HG03521 (cell line): ENCODE data around the gene SPC25.

Experiments
- ATAC-seq: cut with Tn5 transposase; IDR thresholded peaks from one replicate; pipeline ENCODE4 v1.9.1; 2021; ENCODE audit warnings: mild to moderate bottlenecking, moderate library complexity; ENCODE audit not compliant: unreplicated experiment

SPC25 gene

DNA sequence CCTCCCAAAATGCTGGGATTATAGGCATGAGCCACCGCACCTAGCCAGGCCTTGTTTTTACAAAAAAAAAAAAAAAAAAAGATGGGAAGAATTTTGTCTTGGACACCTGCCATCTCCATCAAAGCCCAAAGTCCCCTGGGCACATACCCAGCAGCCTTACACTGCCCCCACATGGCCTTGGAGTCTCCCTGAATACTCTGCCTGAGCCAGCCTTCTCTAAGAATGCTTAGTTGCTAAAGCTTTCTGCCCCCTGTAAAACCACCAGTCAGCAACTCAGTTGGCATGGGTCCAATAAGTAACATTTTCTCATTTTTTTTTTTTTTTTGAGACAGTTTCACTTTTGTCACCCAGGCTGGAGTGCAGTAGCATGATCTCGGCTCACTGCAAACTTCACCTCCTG lies 40.6 kb downstream of the SPC25 start:
- no peak for ATAC-seq

DNA sequence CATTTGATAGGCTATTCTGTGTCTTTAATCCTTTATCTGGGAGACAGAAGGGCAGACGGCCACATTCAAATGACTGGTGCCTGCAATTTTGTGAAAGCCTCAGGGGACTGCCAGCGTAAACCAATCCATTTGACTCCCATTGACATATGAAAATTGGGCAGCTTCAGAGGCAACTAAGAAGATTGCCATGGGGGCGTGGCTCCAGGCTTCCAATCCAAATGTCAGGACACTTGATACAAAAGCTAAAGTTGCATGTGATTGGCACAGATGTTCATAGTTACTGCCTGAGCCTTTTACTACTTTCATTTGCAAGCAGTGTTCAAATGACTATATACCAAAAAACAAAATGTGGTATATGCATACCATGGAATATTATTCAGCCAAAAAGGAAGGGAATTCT lies 42.0 kb downstream of the SPC25 start:
- ATAC-seq, result no peak

DNA sequence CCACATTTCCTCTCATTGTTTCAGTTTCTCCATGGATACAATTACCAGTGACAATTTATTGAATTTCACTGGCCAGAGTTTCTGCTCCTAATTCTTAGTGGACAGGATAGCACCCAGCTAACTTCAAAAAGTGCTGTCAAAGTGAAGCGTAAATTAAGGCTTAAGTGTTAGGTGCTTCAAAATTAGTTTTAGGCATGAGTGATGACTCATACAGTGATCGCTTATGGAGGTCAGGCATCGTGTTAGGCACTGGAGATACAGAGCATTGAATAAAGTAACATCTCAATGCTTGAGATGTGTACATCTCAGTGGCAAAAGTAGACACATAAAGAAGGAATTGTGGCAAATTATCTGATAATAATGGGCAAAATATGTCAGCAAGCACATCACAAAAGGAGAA lies 47.0 kb downstream of the SPC25 start:
- ATAC-seq, result no peak

DNA sequence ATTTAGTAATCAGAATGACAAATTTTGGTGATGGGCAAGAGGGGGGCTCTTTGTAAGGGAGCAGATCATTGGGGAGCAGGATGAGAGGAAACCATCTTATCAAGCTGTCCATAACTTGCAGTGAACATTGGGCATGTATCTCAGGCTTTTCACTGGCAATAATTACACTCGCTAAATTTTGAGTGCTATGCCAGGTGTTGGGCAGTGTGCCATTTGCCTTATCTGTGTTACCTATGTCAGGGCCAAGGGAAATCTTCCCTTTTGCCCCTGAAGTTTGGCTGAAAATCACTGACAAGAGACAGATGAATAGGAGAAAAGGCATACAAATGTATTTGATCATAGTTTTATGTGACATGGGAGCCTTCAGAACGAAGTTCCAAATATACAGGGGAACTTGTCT lies 48.8 kb downstream of the SPC25 start:
- ATAC-seq, result no peak

DNA sequence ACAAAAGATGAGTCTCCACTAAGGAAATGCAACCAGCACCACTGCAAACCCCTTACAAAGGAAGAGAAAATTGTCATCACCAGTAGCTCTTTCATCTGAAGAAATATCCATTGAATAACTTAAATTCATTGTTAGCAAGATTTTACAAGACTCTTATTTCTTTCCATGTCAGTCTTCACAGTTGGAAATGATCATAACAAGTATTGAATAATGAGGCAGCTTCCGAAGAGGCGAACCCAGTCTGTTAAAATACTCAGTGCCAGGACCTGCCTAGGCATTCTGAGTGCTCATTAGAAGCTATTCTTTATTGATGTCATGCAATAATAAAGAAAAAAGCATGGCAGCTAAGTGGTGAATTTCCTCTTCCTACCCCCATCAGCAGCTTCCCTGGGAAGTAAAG lies 54.3 kb downstream of the SPC25 start:
- ATAC-seq, result no peak

DNA sequence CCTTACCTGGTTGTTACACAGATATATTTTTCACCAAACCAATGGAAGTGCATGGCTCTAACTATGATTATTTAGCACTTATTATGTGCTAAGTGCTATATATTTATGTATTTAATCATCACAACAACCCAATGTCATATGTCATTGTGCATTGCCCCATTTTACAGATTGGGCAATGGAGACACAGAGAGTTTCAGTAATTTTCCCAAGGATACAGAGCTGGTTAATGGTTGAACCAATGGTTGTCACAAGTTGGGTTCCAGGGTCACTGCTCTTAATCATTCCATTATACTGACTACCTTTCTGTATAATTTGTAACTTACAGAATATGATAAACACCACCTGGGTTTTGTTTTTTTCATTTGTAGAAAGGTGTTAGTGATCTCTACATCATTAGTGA lies 58.6 kb downstream of the SPC25 start:
- ATAC-seq, result no peak

DNA sequence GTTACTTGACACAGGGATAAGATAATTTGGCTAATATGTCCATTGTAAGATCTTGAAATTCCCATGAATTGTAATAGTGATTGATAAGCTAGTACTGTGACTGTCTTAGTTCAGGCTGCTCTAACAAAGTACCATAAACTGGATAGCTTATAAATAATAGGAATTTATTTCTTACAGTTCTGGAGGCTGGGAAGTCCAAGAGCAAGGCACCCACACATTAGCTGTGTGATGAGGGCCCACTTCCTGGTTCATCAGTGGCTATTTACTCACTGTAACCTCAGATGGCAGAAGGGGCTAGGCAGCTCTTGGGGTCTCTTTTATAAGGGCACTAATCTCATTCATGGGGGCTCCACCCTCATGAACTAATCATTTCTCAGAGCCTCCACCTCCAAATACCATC lies 59.3 kb downstream of the SPC25 start:
- ATAC-seq, result no peak

DNA sequence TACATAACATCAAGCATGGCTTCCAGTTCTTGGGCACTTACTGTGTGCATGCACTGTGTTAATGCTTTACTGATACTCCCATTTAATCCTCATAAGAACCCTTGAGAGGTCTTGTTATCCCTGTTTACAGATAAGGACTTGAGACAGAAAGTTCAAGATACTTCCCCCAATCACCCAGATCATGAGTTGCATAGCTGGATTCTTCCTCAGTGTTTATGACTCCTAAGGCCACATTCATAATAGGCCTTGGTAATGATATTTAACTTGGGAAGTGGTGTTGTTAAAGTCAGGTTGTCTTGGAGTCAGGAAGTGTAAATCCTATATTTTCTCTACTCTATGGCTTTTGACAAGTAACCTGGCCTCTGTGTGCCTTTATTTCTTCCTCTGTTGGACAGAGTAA lies 65.1 kb downstream of the SPC25 start:
- ATAC-seq, result no peak

DNA sequence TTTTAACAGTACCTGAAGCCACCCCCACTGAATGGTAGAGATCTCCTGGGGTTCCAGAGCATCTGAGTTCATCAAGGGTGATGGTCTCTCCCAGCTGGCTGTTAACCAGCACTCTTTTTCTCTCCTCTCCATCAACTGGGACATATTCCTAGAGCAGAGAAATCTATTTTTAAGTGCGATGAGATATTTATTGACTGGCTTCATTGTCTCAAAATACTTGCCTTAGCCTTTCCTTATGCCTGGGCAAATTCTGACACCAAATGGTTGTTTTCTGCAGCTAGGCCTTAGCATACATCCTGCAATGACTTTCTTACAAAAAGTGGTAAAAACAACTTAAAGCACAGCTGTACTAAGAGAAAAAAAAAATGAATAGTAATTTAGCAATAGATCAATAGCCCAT lies 68.2 kb downstream of the SPC25 start:
- no peak for ATAC-seq

DNA sequence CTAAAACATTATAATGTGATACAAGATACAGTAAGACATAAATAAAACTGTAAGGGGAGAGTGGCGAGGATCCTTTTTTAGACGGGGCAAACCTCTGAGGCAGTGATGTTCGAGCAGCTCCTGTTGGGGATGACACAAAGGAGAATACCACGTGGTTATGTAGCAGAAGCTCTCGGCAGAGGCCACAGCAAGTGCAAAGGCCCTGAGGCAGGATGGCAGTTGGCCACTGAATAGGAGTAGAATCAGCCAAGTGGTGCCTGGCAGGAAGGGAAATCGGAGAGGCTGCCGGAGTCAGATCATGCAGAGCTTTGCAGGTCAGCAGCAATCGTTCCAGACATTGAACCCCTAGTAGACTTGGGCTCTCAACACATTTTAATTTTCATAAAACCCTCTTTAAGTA lies 68.7 kb downstream of the SPC25 start:
- no peak for ATAC-seq
